OCI-M1 (cell line): ENCODE results near the gene SLC29A3.
"Not testable (repeated sequence)": the region's sequence is repeated elsewhere in the genome, so short reads cannot be mapped to it uniquely, and the experiment has no call there.

Experiments used
- DNase-seq: peaks from one replicate; lab custom pipeline; 2025; lab: John Stamatoyannopoulos, UW

The SLC29A3 gene

GRCh38 chr10:71346731-71347130, 27.7 kb downstream of the SLC29A3 start:
- DNase-seq, result no peak

- DNase-seq, result no peak
These were observed 28.7 kb downstream of the SLC29A3 start for GRCh38 chr10:71347587-71348395.

- no peak for DNase-seq
These were observed 29.8 kb downstream of the SLC29A3 start for GRCh38 chr10:71348850-71349249.

- DNase-seq, result no peak
These were observed 30.3 kb downstream of the SLC29A3 start for GRCh38 chr10:71349406-71349805.

- no peak for DNase-seq
These were observed 32.0 kb downstream of the SLC29A3 start for GRCh38 chr10:71351087-71351486.

- no peak for DNase-seq
These were observed 32.7 kb downstream of the SLC29A3 start for GRCh38 chr10:71351628-71352319.

GRCh38 chr10:71353639-71354038, 34.6 kb downstream of the SLC29A3 start:
- no peak for DNase-seq

GRCh38 chr10:71354776-71355175, 35.7 kb downstream of the SLC29A3 start:
- DNase-seq, result no peak

- DNase-seq, result no peak
These were observed 36.8 kb downstream of the SLC29A3 start for GRCh38 chr10:71355886-71356285.

GRCh38 chr10:71357792-71358265, 38.8 kb downstream of the SLC29A3 start:
- DNase-seq, result no peak

- no peak for DNase-seq
These were observed 39.2 kb downstream of the SLC29A3 start for GRCh38 chr10:71358277-71358676.

- not testable (repeated sequence) for DNase-seq
These were observed 39.8 kb downstream of the SLC29A3 start for GRCh38 chr10:71358906-71359305.

GRCh38 chr10:71359364-71360046, 40.4 kb downstream of the SLC29A3 start:
- DNase-seq, result peak; percentile 91

- no peak for DNase-seq
These were observed 41.7 kb downstream of the SLC29A3 start for GRCh38 chr10:71360735-71361134.

- no peak for DNase-seq
These were observed 42.5 kb downstream of the SLC29A3 start for GRCh38 chr10:71361581-71361980.

- DNase-seq, result no peak
These were observed 43.1 kb downstream of the SLC29A3 start for GRCh38 chr10:71362141-71362540.

- no peak for DNase-seq
These were observed 44.9 kb downstream of the SLC29A3 start for GRCh38 chr10:71363936-71364335.

GRCh38 chr10:71365366-71365765, 46.3 kb downstream of the SLC29A3 start:
- DNase-seq, result no peak

GRCh38 chr10:71366690-71367089, 47.6 kb downstream of the SLC29A3 start:
- no peak for DNase-seq

- DNase-seq, result no peak
These were observed 48.2 kb downstream of the SLC29A3 start for GRCh38 chr10:71367271-71367670.

- DNase-seq, result no peak
These were observed 49.1 kb downstream of the SLC29A3 start for GRCh38 chr10:71368176-71368575.

GRCh38 chr10:71368643-71369042, 49.6 kb downstream of the SLC29A3 start:
- peak; percentile 47 for DNase-seq

GRCh38 chr10:71369602-71370001, 50.5 kb downstream of the SLC29A3 start:
- DNase-seq, result no peak
